Panc1 (cell line): Measurements from ENCODE around the gene UNC93A. TPM values are rescaled to one million over a fixed set of nuclear protein-coding genes. Genes with fewer than 3 reads are reported as not detected.

ENCODE experiments used
- ATAC-seq: fragments of 200-7000 bp; cut with Tn5 transposase; 2 replicates; pipeline ENCODE4 v1.9.1; 2020; ENCODE audit warnings: mild to moderate bottlenecking, moderate library complexity
- BruUV-seq: library from RNA; stranded (reverse); fragments of 400-500 nt; replicated peaks from 2 replicates; lab custom pipeline; 2021; lab: Mats Ljungman, UMichigan
- CTCF ChIA-PET: fragments of 300-600 bp; sonication (Branson Sonifier 250); formaldehyde crosslinking; loops from one replicate; lab custom pipeline; 2022; ENCODE audit warnings: antibody characterized with exemption; lab: Charles Lee
- POLR2A ChIA-PET: fragments of 300-600 bp; sonication (Branson Sonifier 250); formaldehyde crosslinking; loops from one replicate; lab custom pipeline; 2022; ENCODE audit warnings: antibody characterized with exemption; lab: Charles Lee
- DNase-seq: peaks from one replicate; pipeline ENCODE4 v3.0.0-alpha.2; 2010; ENCODE audit warnings: low read depth, low spot score
- H3K27ac ChIP-seq: 2 replicates; pipeline ENCODE4 v1.5.1; 2011; ENCODE audit warnings: mild to moderate bottlenecking, low read length, inconsistent platforms
- H3K27me3 ChIP-seq: fragments of 200-500 bp; sonication (Bioruptor generic); 2 replicates; pipeline ENCODE4 v1.6.0; 2014; ENCODE audit warnings: low read length, inconsistent platforms; ENCODE audit not compliant: control insufficient read depth, insufficient read depth
- H3K36me3 ChIP-seq: fragments of 200-500 bp; sonication (Bioruptor generic); 2 replicates; pipeline ENCODE4 v1.5.1; 2014; ENCODE audit warnings: inconsistent platforms, mild to moderate bottlenecking, low read length, moderate library complexity; ENCODE audit not compliant: control insufficient read depth, insufficient read depth
- H3K4me1 ChIP-seq: 2 replicates; pipeline ENCODE4 v1.5.1; 2011; ENCODE audit warnings: inconsistent platforms, mild to moderate bottlenecking, low read length, moderate library complexity; ENCODE audit not compliant: control insufficient read depth, insufficient read depth
- H3K4me3 ChIP-seq, 2 experiments: 2 replicates each; pipeline ENCODE4 v1.5.1; 2011 to 2012; ENCODE audit warnings: low read depth in 2 of 2, low read length in 2 of 2, mild to moderate bottlenecking in 2 of 2, inconsistent platforms in 1 of 2, moderate library complexity in 1 of 2
- H3K9me3 ChIP-seq: fragments of 200-500 bp; sonication (Bioruptor generic); 2 replicates; pipeline ENCODE4 v1.5.1; 2014; ENCODE audit warnings: low read depth, mild to moderate bottlenecking, inconsistent platforms, low read length, moderate library complexity; ENCODE audit not compliant: control insufficient read depth, insufficient read depth
- POLR2AphosphoS5 ChIP-seq: IDR thresholded peaks from 2 replicates; pipeline ENCODE4 v1.6.1; 2012; ENCODE audit warnings: mild to moderate bottlenecking, low read depth, low read length, moderate library complexity
- SIN3A ChIP-seq: IDR thresholded peaks from 2 replicates; pipeline ENCODE4 v1.6.1; 2012; ENCODE audit warnings: low read depth, mild to moderate bottlenecking, low read length, moderate library complexity, borderline replicate concordance; ENCODE audit not compliant: insufficient read depth
- TCF7L2 ChIP-seq: IDR thresholded peaks from 2 replicates; pipeline ENCODE4 v1.6.1; 2011; ENCODE audit warnings: mild to moderate bottlenecking, low read depth, low read length, inconsistent platforms
- in situ Hi-C: cut with HindIII; loops from 2 replicates; pipeline ENCODE4 v1.10.0; 2016; ENCODE audit warnings: low sequenced_read_pairs, low pct_unique_long_range_greater_than_20kb
- intact Hi-C: fragments of 100-400 bp; cut with micrococcal nuclease; formaldehyde crosslinking; loops from one replicate; pipeline ENCODE4 v1.10.0; 2022; ENCODE audit not compliant: unreplicated experiment
- total RNA-seq: library from RNA; stranded (reverse); gene quantifications from one replicate; pipeline ENCODE4 v1.2.1, GENCODE V29; 2021; ENCODE audit not compliant: unreplicated experiment
- TF ChIP-seq, protein P1 (sequence below), 2 experiments: IDR thresholded peaks; 2 replicates each; pipeline ENCODE4 v1.6.1; 2011 to 2012; ENCODE audit warnings: low read depth in 2 of 2, control low read depth in 1 of 2, low read length in 1 of 2, mild to moderate bottlenecking in 1 of 2, moderate library complexity in 1 of 2; ENCODE audit not compliant: insufficient read depth in 1 of 2
- TF ChIP-seq, protein P2 (sequence below): fragments of 450-650 bp; IDR thresholded peaks from 2 replicates; pipeline ENCODE4 v1.5.1; 2017; ENCODE audit warnings: mild to moderate bottlenecking

The UNC93A gene
- total RNA-seq, 1 experiment from 2014 or later, result not detected

DNA sequence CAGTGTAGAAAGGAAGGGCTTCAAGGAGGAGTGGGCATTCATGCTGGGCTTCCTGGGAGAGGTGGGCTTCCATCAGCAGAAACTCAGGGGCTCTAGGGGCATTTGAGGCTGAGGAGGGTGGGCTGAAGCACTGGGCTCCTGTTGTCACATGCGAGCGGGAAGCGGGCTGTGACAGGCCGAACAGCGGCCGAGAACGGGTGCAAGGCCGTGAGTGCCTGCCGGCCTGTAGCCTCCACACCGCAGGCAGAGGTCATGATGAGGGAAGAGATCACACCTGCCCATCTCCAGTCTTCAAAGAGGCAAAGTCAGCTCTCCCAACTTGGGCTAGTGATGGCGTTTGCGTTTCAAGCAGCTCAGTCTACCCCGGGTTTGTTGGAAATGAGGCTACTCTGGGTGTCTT, 34.7 kb downstream of the UNC93A start:
- DNase-seq (no peak), ATAC-seq (no peak)
- intact Hi-C loops, result no loop called here
- in situ Hi-C loops, result no loop called here
- Histone ChIP-seq H3K9me3 (peaks cover 3% of the 10 kb centered on the region; the same call in 1 of the 2 replicates), H3K27ac (no peak overlapping the region), H3K4me1 (no peaks in the 10 kb centered on the region), H3K27me3 (no peaks in the 10 kb centered on the region), H3K36me3 (no peaks in the 10 kb centered on the region), H3K4me3 (no peak overlapping the region)
- ChIA-PET CTCF (no interaction called here), POLR2A (no interaction called here)
- no TSS peak for BruUV-seq
- TF ChIP-seq POLR2AphosphoS5, result no peak
- TF ChIP-seq TCF7L2, result no peak
- TF ChIP-seq, protein P1, sequence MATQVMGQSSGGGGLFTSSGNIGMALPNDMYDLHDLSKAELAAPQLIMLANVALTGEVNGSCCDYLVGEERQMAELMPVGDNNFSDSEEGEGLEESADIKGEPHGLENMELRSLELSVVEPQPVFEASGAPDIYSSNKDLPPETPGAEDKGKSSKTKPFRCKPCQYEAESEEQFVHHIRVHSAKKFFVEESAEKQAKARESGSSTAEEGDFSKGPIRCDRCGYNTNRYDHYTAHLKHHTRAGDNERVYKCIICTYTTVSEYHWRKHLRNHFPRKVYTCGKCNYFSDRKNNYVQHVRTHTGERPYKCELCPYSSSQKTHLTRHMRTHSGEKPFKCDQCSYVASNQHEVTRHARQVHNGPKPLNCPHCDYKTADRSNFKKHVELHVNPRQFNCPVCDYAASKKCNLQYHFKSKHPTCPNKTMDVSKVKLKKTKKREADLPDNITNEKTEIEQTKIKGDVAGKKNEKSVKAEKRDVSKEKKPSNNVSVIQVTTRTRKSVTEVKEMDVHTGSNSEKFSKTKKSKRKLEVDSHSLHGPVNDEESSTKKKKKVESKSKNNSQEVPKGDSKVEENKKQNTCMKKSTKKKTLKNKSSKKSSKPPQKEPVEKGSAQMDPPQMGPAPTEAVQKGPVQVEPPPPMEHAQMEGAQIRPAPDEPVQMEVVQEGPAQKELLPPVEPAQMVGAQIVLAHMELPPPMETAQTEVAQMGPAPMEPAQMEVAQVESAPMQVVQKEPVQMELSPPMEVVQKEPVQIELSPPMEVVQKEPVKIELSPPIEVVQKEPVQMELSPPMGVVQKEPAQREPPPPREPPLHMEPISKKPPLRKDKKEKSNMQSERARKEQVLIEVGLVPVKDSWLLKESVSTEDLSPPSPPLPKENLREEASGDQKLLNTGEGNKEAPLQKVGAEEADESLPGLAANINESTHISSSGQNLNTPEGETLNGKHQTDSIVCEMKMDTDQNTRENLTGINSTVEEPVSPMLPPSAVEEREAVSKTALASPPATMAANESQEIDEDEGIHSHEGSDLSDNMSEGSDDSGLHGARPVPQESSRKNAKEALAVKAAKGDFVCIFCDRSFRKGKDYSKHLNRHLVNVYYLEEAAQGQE (IDR thresholded peaks at IDR 0.05; ENCODE audit: insufficient read depth in 1 of 2, low read depth in 2 of 2, low read length in 1 of 2), result no peak
- TF ChIP-seq SIN3A, result no peak
- TF ChIP-seq, protein P2, sequence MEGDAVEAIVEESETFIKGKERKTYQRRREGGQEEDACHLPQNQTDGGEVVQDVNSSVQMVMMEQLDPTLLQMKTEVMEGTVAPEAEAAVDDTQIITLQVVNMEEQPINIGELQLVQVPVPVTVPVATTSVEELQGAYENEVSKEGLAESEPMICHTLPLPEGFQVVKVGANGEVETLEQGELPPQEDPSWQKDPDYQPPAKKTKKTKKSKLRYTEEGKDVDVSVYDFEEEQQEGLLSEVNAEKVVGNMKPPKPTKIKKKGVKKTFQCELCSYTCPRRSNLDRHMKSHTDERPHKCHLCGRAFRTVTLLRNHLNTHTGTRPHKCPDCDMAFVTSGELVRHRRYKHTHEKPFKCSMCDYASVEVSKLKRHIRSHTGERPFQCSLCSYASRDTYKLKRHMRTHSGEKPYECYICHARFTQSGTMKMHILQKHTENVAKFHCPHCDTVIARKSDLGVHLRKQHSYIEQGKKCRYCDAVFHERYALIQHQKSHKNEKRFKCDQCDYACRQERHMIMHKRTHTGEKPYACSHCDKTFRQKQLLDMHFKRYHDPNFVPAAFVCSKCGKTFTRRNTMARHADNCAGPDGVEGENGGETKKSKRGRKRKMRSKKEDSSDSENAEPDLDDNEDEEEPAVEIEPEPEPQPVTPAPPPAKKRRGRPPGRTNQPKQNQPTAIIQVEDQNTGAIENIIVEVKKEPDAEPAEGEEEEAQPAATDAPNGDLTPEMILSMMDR, result no peak

DNA sequence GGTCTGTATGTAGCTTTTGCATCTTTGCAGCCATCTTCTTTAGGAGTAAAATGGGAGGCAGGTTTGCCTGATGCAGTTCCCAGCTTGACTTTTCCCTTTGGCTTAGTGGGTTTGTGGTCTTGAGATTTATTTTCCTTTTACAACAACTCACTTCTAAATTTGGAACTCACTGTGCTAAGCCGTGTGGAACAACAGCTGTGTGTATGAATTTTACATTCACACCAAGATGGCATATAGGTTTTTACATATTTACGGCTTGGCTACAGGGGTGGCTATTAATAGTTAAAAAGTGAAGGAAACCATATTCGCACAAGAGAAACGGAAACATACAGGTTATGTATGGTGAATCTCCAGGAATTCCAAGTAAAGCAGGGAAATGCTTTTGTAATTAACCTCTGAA, 36.3 kb downstream of the UNC93A start:
- no peak for TF ChIP-seq POLR2AphosphoS5
- TF ChIP-seq TCF7L2, result no peak
- ChIA-PET CTCF (no interaction called here), POLR2A (no interaction called here)
- in situ Hi-C loops, result no loop called here
- Histone ChIP-seq H3K4me3 (no peak overlapping the region), H3K36me3 (no peaks in the 10 kb centered on the region), H3K9me3 (peaks cover 3% of the 10 kb centered on the region; the same call in 1 of the 2 replicates), H3K27ac (no peak overlapping the region), H3K4me1 (no peaks in the 10 kb centered on the region), H3K27me3 (no peaks in the 10 kb centered on the region)
- ATAC-seq, result no peak
- intact Hi-C loops, result no loop called here
- no TSS peak for BruUV-seq
- no peak for DNase-seq

DNA sequence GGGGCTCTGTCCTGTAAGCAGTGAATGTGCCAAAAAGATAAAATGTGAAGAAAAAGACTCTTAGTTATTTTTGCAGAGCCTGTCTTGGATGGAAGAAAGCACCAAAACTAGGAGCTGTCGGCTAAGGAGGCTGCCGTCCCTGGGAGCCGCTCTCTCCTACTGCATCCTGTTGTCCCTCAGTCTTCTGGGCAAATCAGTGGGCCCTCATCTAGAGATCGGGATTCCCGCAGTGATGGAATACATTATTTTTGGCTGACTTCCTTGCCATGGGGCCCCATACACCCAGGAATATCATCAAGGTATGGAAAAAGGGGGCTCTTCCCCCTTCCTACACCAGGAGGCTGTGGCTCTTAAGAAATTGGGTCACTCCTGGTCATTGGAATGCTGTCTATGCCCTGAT, 37.0 kb downstream of the UNC93A start:
- Histone ChIP-seq H3K27me3 (no peaks in the 10 kb centered on the region), H3K36me3 (no peaks in the 10 kb centered on the region), H3K4me3 (no peak overlapping the region), H3K9me3 (peaks cover 3% of the 10 kb centered on the region; the same call in 1 of the 2 replicates), H3K4me1 (no peaks in the 10 kb centered on the region), H3K27ac (no peak overlapping the region)
- in situ Hi-C loops (no loop called here), intact Hi-C loops (no loop called here)
- no peak for DNase-seq
- no peak for ATAC-seq
- BruUV-seq, result no TSS peak
- CTCF ChIA-PET, result no interaction called here
- POLR2A ChIA-PET, result no interaction called here
- TF ChIP-seq, protein P2, result no peak
- TF ChIP-seq POLR2AphosphoS5 (no peak), TCF7L2 (no peak)
